SK-N-SH (cell line): ENCODE results near the gene NDUFAF8. TPM values are rescaled to one million over a fixed set of nuclear protein-coding genes. Genes with fewer than 3 reads are reported as not detected.

ENCODE experiments used
- CTCF ChIA-PET: fragments of 300-600, 350-600 bp; formaldehyde crosslinking; extraction: SDS; loops from one replicate; lab custom pipeline; 2021; lab: Yijun Ruan, JAX
- POLR2A ChIA-PET: fragments of 350-600 bp; sonication (Branson Sonifier 250); formaldehyde crosslinking; extraction: SDS; loops from one replicate; lab custom pipeline; 2020; ENCODE audit warnings: antibody characterized with exemption, inconsistent platforms; lab: Yijun Ruan, JAX
- DNase-seq: peaks from one replicate; pipeline ENCODE4 v3.0.0; 2012
- H2AFZ ChIP-seq: fragments of 200-600 bp; sonication (generic); 2 replicates; pipeline ENCODE4 v1.8.1; 2016; ENCODE audit warnings: antibody characterized with exemption, mild to moderate bottlenecking, low read depth
- H3F3A ChIP-seq: fragments of 200-600 bp; sonication (generic); replicated peaks from 2 replicates; pipeline ENCODE3; 2016; ENCODE audit warnings: antibody characterized with exemption, mild to moderate bottlenecking; ENCODE audit not compliant: insufficient read depth
- H3K27ac ChIP-seq, 2 experiments: fragments of 200-500 bp in 1 of 2; fragments of 200-600 bp in 1 of 2; sonication (Bioruptor generic) in 1 of 2; sonication (generic), shearing (Covaris generic) in 1 of 2; 2 replicates each; pipeline versions ENCODE4 v1.5.1 to v1.6.1; 2014 to 2016; ENCODE audit warnings: low read depth in 2 of 2, inconsistent platforms in 1 of 2, low read length in 1 of 2, mild to moderate bottlenecking in 1 of 2, mixed read lengths in 1 of 2
- H3K27me3 ChIP-seq: fragments of 200-600 bp; sonication (generic), shearing (Covaris generic); 2 replicates; pipeline ENCODE4 v1.6.1; 2016; ENCODE audit warnings: mixed run types; ENCODE audit not compliant: insufficient read depth
- H3K36me3 ChIP-seq, 2 experiments: fragments of 200-500 bp in 1 of 2; fragments of 200-600 bp in 1 of 2; sonication (Bioruptor generic) in 1 of 2; sonication (generic) in 1 of 2; replicated peaks in 1 of 2; 2 replicates each; pipeline versions ENCODE3 to v1.5.1; 2014 to 2016; ENCODE audit warnings: low read length in 1 of 2, mild to moderate bottlenecking in 1 of 2; ENCODE audit not compliant: insufficient read depth in 2 of 2, control insufficient read depth in 1 of 2
- H3K4me1 ChIP-seq, 2 experiments: fragments of 200-500 bp in 1 of 2; fragments of 200-600 bp in 1 of 2; sonication (Bioruptor generic) in 1 of 2; sonication (generic), shearing (Covaris generic) in 1 of 2; 2 replicates each; pipeline versions ENCODE4 v1.5.1 to v1.6.1; 2014 to 2016; ENCODE audit warnings: low read depth in 1 of 2, low read length in 1 of 2, mixed run types in 1 of 2; ENCODE audit not compliant: insufficient read depth in 2 of 2, control insufficient read depth in 1 of 2
- H3K4me2 ChIP-seq: fragments of 200-600 bp; sonication (generic), shearing (Covaris generic); 2 replicates; pipeline ENCODE4 v1.6.1; 2017; ENCODE audit warnings: mixed run types
- H3K4me3 ChIP-seq, 2 experiments: fragments of 200-500 bp in 1 of 2; fragments of 200-600 bp in 1 of 2; sonication (Bioruptor generic) in 1 of 2; sonication (generic), shearing (Covaris generic) in 1 of 2; 2 replicates each; pipeline versions ENCODE4 v1.5.1 to v1.8.1; 2014 to 2016; ENCODE audit warnings: low read depth in 2 of 2, inconsistent platforms in 1 of 2, low read length in 1 of 2, mild to moderate bottlenecking in 1 of 2, mixed read lengths in 1 of 2, moderate library complexity in 1 of 2
- H3K79me2 ChIP-seq: fragments of 200-600 bp; sonication (generic); 2 replicates; pipeline ENCODE4 v1.8.1; 2017; ENCODE audit warnings: mild to moderate bottlenecking; ENCODE audit not compliant: insufficient read depth
- H3K9ac ChIP-seq: fragments of 200-600 bp; sonication (generic); 2 replicates; pipeline ENCODE4 v1.6.1; 2017; ENCODE audit warnings: mixed run types
- H3K9me2 ChIP-seq: fragments of 200-600 bp; sonication (generic); 2 replicates; pipeline ENCODE4 v1.6.1; 2017; ENCODE audit warnings: mixed run types
- H3K9me3 ChIP-seq: fragments of 200-600 bp; sonication (generic); 2 replicates; pipeline ENCODE4 v1.6.1; 2017; ENCODE audit warnings: mixed run types, mild to moderate bottlenecking, moderate library complexity
- H4K20me1 ChIP-seq: fragments of 200-600 bp; sonication (generic); 2 replicates; pipeline ENCODE4 v1.6.1; 2017; ENCODE audit warnings: mild to moderate bottlenecking, mixed run types; ENCODE audit not compliant: insufficient read depth
- CHD2 ChIP-seq: fragments of 150-350 bp; IDR thresholded peaks from 2 replicates; pipeline ENCODE4 v1.6.1; 2018; ENCODE audit warnings: low read length; ENCODE audit not compliant: partially characterized antibody
- CTCF ChIP-seq: fragments of 200-600 bp; sonication (generic); IDR thresholded peaks from 2 replicates; pipeline ENCODE4 v1.6.1; 2017; ENCODE audit warnings: antibody characterized with exemption, mild to moderate bottlenecking, moderate library complexity
- ELF1 ChIP-seq: IDR thresholded peaks from 2 replicates; pipeline ENCODE4 v1.4.0; 2012
- EP300 ChIP-seq, 2 experiments: IDR thresholded peaks; 2 replicates each; pipeline versions ENCODE4 v1.4.0 to v1.6.1; 2012; ENCODE audit warnings: borderline replicate concordance in 1 of 2, low read depth in 1 of 2, low read length in 1 of 2
- EZH2phosphoT487 ChIP-seq: fragments of 200-600 bp; sonication (generic); IDR thresholded peaks from 2 replicates; pipeline ENCODE4 v1.6.1; 2017; ENCODE audit warnings: low read depth, mixed run types, mild to moderate bottlenecking, antibody characterized with exemption, moderate library complexity, borderline replicate concordance
- FOSL2 ChIP-seq: IDR thresholded peaks from 2 replicates; pipeline ENCODE4 v1.4.0; 2012; ENCODE audit warnings: low read depth, mild to moderate bottlenecking, moderate library complexity, borderline replicate concordance
- FOXJ3 ChIP-seq: sonication (generic); formaldehyde crosslinking; IDR thresholded peaks from 2 replicates; pipeline ENCODE4 v1.5.1; 2020; ENCODE audit warnings: mild to moderate bottlenecking, missing genetic modification reagents
- FOXM1 ChIP-seq: IDR thresholded peaks from 2 replicates; pipeline ENCODE4 v1.4.0; 2012; ENCODE audit warnings: low read depth, mild to moderate bottlenecking
- GABPA ChIP-seq: IDR thresholded peaks from 2 replicates; pipeline ENCODE4 v1.4.0; 2012; ENCODE audit warnings: low read depth, mild to moderate bottlenecking
- GATA2 ChIP-seq: sonication (generic); formaldehyde crosslinking; IDR thresholded peaks from 2 replicates; pipeline ENCODE4 v1.5.0; 2020; ENCODE audit warnings: mild to moderate bottlenecking, missing genetic modification reagents
- JUND ChIP-seq: IDR thresholded peaks from 2 replicates; pipeline ENCODE4 v1.4.0; 2012
- MAX ChIP-seq: IDR thresholded peaks from 2 replicates; pipeline ENCODE4 v1.4.0; 2012; ENCODE audit warnings: low read depth
- MXI1 ChIP-seq: IDR thresholded peaks from 2 replicates; pipeline ENCODE4 v1.6.1; 2012; ENCODE audit warnings: mild to moderate bottlenecking, low read depth, low read length, improper control_type of control experiment
- NRF1 ChIP-seq: IDR thresholded peaks from 2 replicates; pipeline ENCODE4 v1.6.1; 2012; ENCODE audit warnings: low read depth, mild to moderate bottlenecking, low read length
- POLR2AphosphoS5 ChIP-seq: IDR thresholded peaks from 2 replicates; pipeline ENCODE4 v1.6.1; 2012; ENCODE audit warnings: low read depth, low read length
- RAD21 ChIP-seq: IDR thresholded peaks from 2 replicates; pipeline ENCODE4 v1.6.1; 2012; ENCODE audit warnings: mild to moderate bottlenecking, low read length
- RCOR1 ChIP-seq: fragments of 150-350 bp; IDR thresholded peaks from 2 replicates; pipeline ENCODE4 v1.6.1; 2017; ENCODE audit warnings: antibody characterized with exemption, low read length
- REST ChIP-seq: IDR thresholded peaks from 2 replicates; pipeline ENCODE4 v1.6.1; 2012; ENCODE audit warnings: mild to moderate bottlenecking, low read depth, low read length, moderate library complexity
- RFX5 ChIP-seq: IDR thresholded peaks from 2 replicates; pipeline ENCODE4 v1.6.1; 2012; ENCODE audit warnings: mild to moderate bottlenecking, improper control_type of control experiment, low read length
- RXRA ChIP-seq: IDR thresholded peaks from 2 replicates; pipeline ENCODE4 v1.4.0; 2012; ENCODE audit warnings: low read depth, mild to moderate bottlenecking, borderline replicate concordance
- SMC3 ChIP-seq: IDR thresholded peaks from 2 replicates; pipeline ENCODE4 v1.6.1; 2012; ENCODE audit warnings: low read depth, low read length, improper control_type of control experiment
- TCF12 ChIP-seq: IDR thresholded peaks from 2 replicates; pipeline ENCODE4 v1.4.0; 2012
- TEAD4 ChIP-seq: IDR thresholded peaks from 2 replicates; pipeline ENCODE4 v1.4.0; 2012; ENCODE audit warnings: mild to moderate bottlenecking, borderline replicate concordance; ENCODE audit not compliant: insufficient read depth
- USF1 ChIP-seq: IDR thresholded peaks from 2 replicates; pipeline ENCODE4 v1.4.0; 2012; ENCODE audit warnings: low read depth, borderline replicate concordance
- YY1 ChIP-seq: IDR thresholded peaks from 2 replicates; pipeline ENCODE4 v1.4.0; 2012; ENCODE audit warnings: low read depth, mild to moderate bottlenecking
- ZBTB33 ChIP-seq: IDR thresholded peaks from 2 replicates; pipeline ENCODE4 v1.4.0; 2012; ENCODE audit warnings: low read depth, borderline replicate concordance
- WGBS: methylation state at CpG from one replicate; pipeline ENCODE4 v1.1.6; 2017; ENCODE audit warnings: low lambda C conversion rate; 5-methylcytosine and 5-hydroxymethylcytosine counted together
- polyA plus RNA-seq, 3 experiments: library from polyadenylated mRNA; depleted of rRNA; stranded (reverse); fragments of >200 nt; gene quantifications; 2 replicates each; pipeline ENCODE4 v1.2.3, GENCODE V29; 2012

The NDUFAF8 gene
- polyA plus RNA-seq, 1 of the 3 experiments (the other 2 are of a cell fraction) = 229 TPM

GRCh38 chr17:81258292-81258691 is 19.2 kb downstream of the NDUFAF8 start:
- Histone ChIP-seq H3K4me3 (no peak overlapping the region), H3K9me2 (no peaks in the 10 kb centered on the region), H4K20me1 (peaks cover 10% of the 10 kb centered on the region; the same call in 1 of the 2 replicates), H3K27ac (peak overlapping the region in 1 of 2 experiments; percentile 41; a peak in 2 of 4 replicates), H3K36me3 (peaks cover 27 to 58% of the 10 kb centered on the region in 2 experiments), H3K27me3 (no peaks in the 10 kb centered on the region), H3K9me3 (no peaks in the 10 kb centered on the region), H3F3A (no peaks in the 10 kb centered on the region), H3K4me1 (peaks cover 0 to 15% of the 10 kb centered on the region in 2 experiments; a peak in 1 of 4 replicates), H3K79me2 (peaks cover 8% of the 10 kb centered on the region; the same call in 1 of the 2 replicates), H3K9ac (no peak overlapping the region), H3K4me2 (no peak overlapping the region), H2AFZ (no peak overlapping the region)
- peak; percentile 95 for DNase-seq
- 73% methylated on average over 10 of the region's 20 CpGs for WGBS
- CTCF ChIA-PET = interaction anchor here (0.5 to 11.3 kb wide), 47 partner anchors 10 to 303 kb away, joined by 3 to 140 read pairs (median 5); partner anchors contain the start of genes BAHCC1, NDUFAF8, SLC38A10 and TEPSIN
- POLR2A ChIA-PET = interaction anchor here (0.7 to 1.2 kb wide), 4 partner anchors 64 to 227 kb away, joined by 3 to 4 read pairs (median 3); no protein-coding TSS in a partner anchor
- no peak for TF ChIP-seq TEAD4
- TF ChIP-seq FOSL2 = no peak
- peak in 1 of 2 experiments; percentile 29; a peak in 1 of 4 replicates for TF ChIP-seq EP300 (IDR thresholded peaks at IDR 0.05; ENCODE audit: borderline replicate concordance in 1 of 2, low read depth in 1 of 2, low read length in 1 of 2)
- TF ChIP-seq USF1 = no peak
- no peak for TF ChIP-seq TCF12
- no peak for TF ChIP-seq FOXM1
- no peak for TF ChIP-seq YY1
- TF ChIP-seq MXI1 = peak; percentile 94
- no peak for TF ChIP-seq RXRA
- no peak for TF ChIP-seq ZBTB33
- TF ChIP-seq RAD21 = peak; percentile 58
- no peak for TF ChIP-seq CHD2
- peak; percentile 42; the same call in 1 of the 2 replicates for TF ChIP-seq SMC3
- TF ChIP-seq GATA2 = no peak
- no peak for TF ChIP-seq GABPA
- TF ChIP-seq MAX = no peak
- peak; percentile 20 for TF ChIP-seq CTCF
- no peak for TF ChIP-seq EZH2phosphoT487
- TF ChIP-seq ELF1 = no peak
- TF ChIP-seq NRF1 = no peak
- no peak for TF ChIP-seq RFX5
- no peak for TF ChIP-seq POLR2AphosphoS5
- peak; percentile 69; the same call in 1 of the 2 replicates for TF ChIP-seq FOXJ3 (CRISPR knock-in tag)
- no peak for TF ChIP-seq REST
- peak; percentile 53; the same call in 1 of the 2 replicates for TF ChIP-seq RCOR1
- no peak for TF ChIP-seq JUND
